NCI-H2227 (cell line): Measurements from ENCODE around the gene IGSF22.

Source experiments
- DNase-seq: peaks from one replicate; lab custom pipeline; 2025; ENCODE audit not compliant: unreplicated experiment; lab: John Stamatoyannopoulos, UW

IGSF22 gene

DNA sequence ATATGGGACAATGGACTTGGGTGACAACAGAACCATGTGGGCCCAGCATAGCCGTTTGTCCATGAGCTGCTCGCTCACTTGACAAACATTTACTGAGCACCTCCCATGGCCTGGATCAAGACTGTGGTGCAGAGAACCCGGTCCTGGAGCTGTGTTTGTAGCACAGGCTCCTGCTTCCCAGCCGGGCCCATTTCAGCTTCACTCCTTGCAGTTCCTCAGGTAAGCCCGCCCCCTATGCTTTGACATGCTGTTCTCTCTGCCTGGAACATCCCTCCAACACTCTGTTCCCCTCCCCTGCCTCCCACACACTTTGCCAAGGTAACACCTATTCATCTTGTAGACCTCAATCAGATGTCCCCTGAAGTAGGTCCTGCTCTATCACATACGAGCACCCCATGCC is 19.3 kb upstream of the IGSF22 start:
- no peak for DNase-seq

DNA sequence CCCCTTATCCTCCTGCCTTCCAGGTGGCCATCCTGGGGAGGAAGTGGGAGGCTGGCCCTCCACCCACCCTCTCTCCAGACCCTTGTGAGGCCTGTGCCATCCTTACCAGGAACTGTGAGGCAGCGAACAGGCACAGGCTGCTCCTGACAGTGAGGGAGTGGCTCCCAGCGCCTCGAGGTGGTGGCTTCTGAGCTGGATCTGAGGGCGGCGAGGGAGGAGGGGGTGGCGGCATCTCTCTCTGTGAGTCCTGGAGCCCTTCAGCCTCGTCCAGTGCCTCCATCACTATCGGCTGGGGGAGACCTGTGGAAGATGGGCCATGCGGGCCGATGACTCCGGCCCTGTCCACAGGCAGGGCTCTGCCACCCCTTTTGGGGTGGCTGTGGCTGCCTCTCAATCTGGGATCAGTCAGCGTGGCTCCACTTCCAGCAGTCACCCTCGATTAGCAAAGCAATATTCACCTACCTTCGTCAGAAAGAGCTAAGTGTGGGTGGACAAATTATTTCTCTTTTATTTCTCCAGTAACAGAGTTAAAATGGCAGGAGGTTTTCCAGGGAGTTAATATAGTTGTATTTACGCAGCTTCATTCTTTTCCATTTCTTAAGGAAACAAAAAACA is 18.0 kb upstream of the IGSF22 start:
- DNase-seq: no peak

GRCh38 chr11:18743365-18743764 is 17.4 kb upstream of the IGSF22 start:
- DNase-seq: no peak

- no peak for DNase-seq
Measured at GRCh38 chr11:18741783-18742182, 15.8 kb upstream of the IGSF22 start.

DNA sequence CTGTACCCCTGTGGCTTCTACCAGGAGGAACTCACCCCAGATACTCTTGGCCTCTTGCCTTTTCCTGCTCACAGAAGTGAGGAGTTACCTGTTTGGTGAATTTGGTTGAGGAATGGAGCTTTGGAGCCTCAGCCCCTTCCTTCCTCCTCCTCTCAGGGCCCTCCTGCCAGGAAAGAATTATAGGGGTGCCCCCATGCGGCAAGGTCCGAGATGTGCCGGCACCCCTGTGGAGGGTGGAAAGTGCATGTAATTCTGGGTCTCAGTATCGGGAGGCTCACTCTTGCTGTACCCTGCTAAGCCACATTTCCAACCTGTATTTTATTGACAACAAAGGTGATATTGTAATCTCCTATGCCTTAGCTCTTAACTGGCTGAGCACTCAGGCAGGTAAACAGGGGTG is 13.7 kb upstream of the IGSF22 start:
- DNase-seq: no peak

GRCh38 chr11:18737642-18738041 is 11.7 kb upstream of the IGSF22 start:
- no peak for DNase-seq

GRCh38 chr11:18736590-18737148 is 10.7 kb upstream of the IGSF22 start:
- no peak for DNase-seq

- DNase-seq: no peak
Measured at GRCh38 chr11:18733202-18733601, 7.2 kb upstream of the IGSF22 start.

GRCh38 chr11:18731949-18732821 is 6.2 kb upstream of the IGSF22 start:
- DNase-seq: peak; percentile 78

- no peak for DNase-seq
Measured at GRCh38 chr11:18731441-18731840, 5.5 kb upstream of the IGSF22 start.

DNA sequence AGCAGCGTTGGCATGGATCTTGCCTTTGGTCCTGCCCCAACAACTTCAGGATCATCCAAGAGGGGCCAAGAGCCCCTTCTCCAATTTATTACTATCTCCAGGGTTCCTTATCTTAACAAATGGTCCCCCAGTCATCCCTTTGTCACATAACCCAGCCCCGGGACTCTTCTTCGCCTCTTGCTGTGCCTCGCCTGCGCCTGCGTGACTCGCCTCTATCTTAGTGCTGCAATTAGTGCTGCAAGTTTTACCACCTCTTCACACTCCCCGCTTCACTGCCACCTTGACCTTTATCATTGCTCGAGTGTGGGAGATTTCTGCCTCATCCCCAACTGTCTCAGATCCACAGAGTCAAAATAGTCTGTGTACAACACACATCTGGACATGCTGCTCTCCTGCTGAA is 4.0 kb upstream of the IGSF22 start:
- DNase-seq: no peak

GRCh38 chr11:18729426-18729825 is 3.4 kb upstream of the IGSF22 start:
- DNase-seq: no peak

- no peak for DNase-seq
Measured at GRCh38 chr11:18728658-18729057, 2.7 kb upstream of the IGSF22 start.

- DNase-seq: peak; percentile 46
Measured at GRCh38 chr11:18727479-18728236, 1.7 kb upstream of the IGSF22 start.

- DNase-seq: peak; percentile 17
Measured at GRCh38 chr11:18723991-18724390, 2.0 kb downstream of the IGSF22 start.

DNA sequence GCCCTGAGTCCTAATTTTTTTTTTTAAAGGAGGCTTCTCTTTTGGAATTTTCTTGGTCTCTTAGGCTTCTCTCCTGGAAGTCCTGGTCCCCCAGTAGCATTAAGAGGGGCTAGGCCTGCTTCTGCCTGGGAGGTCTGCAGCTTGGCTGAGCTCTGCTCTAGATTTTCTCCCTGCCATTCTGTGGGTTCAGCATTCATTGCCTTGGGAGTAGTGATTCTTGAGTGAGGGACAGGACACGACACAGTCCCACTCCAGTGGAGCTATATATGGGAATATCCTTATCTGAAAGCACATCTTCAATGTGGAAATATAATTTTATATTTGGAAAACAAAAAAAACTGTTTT is 3.7 kb downstream of the IGSF22 start:
- no peak for DNase-seq

- peak; percentile 62 for DNase-seq
Measured at GRCh38 chr11:18721561-18722292, 4.3 kb downstream of the IGSF22 start.

- peak; percentile 92 for DNase-seq
Measured at GRCh38 chr11:18720808-18721560, 5.0 kb downstream of the IGSF22 start.

- DNase-seq: peak; percentile 60
Measured at GRCh38 chr11:18720091-18720807, 5.7 kb downstream of the IGSF22 start.

- DNase-seq: no peak
Measured at GRCh38 chr11:18715476-18715875, 10.5 kb downstream of the IGSF22 start.
